GM19193 (cell line): ENCODE data around the gene DHX35.

ENCODE experiments used
- POLR2A ChIP-seq: IDR thresholded peaks from 4 replicates; pipeline ENCODE4 v1.6.1; 2011; ENCODE audit not compliant: insufficient read depth, insufficient read length; ENCODE audit errors: extremely low read depth

DHX35 gene

DNA sequence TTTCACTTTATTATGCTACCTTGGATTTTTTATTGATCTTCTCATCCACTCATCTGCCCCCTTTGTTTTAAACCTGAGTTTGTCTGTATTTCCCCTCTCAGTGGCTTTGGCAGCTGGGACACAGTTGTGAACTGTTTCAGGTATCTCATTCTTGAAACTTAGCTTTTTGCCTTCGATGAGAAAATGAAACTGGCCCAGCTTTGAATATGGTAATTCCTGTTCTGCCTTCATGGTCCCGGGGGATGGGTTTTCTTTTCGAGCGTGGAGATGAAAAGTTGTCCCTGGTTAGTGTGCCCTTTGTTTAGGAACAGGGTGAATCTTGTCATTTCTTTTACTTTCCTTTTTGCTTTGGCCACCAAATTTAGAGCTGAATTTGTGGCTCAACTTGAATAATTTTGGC lies 25.6 kb downstream of the DHX35 start:
- TF ChIP-seq POLR2A, result no peak

DNA sequence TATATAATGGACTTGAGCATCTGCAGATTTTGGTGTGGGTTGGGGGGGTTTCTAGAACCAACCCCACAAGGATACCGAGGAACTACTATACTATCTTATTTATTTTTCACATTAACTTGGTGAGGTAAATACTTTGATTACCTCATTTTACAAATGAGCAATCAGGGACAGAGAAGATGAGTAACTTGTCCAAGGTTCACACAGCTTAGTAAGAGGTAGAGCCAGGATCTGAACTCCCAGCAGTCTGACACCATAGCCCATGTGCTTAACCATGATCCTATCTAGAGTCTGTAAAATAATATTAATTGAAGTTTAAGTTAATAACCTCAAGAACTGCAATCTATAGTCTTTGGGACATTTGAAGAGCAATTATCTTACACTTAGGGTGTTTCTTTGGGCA lies 28.6 kb downstream of the DHX35 start:
- no peak for TF ChIP-seq POLR2A

DNA sequence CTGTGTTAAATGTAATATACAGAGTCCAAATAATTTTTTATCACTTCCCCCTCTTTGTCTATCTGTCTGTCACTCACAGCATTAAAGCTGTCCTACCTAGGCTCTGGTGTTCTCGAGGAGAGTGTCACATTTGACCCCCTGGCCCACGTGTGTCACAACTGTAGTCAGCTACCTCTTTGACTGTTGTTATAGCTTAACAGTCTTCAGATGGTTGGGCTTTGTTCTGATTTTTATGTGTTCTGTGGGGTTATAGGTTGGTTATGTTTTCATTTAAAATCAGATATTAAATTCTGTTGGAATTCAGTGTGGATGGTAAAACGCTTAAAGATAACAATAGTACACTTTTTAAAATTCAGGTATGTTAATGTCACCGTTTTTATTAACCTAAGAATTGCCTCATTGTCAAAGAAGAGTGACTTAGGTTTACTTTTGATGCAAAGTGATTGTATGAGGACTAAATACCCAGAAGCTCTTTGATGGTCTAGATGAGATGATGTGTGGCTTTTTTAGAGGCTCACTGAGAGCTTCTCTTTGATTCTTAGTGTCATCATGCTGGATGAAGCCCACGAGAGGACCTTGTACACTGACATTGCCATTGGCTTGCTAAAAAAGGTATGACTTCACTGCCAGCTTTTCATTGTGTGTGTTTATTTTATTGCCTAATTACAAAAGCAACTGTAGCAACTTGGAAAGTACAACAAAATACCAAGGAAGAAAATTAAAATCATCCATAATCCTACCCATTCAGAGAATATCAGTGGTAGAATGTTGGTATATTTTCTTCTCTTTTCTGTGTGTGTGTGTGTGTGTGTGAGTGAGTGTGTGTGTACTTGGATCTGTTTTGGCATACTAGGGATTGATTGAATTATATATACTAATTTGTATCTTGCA lies 29.9 kb downstream of the DHX35 start:
- no peak for TF ChIP-seq POLR2A

DNA sequence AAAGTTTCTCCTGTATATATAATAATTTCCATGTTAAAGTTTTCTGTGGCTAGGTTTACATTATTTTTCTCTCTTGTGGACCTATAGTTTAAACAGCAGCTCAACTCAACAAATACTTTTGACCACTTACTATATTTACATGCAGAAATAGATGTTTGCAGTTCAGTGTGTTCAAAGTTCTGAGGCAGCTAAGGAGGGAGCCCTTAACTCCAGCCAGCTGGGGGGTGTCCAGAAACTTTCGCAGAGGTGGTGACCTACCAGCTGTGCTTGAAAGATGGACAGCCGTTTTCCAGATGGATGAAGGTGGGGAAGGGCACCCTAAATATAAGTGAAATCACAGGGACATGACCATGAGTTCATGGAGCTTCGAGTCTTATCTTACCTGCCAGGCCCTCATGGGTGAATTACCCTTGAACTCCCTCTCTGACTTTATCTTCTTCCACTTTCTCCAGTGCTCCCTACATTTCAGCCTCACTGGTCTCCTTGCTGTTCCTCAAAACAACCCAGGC lies 33.4 kb downstream of the DHX35 start:
- no peak for TF ChIP-seq POLR2A

DNA sequence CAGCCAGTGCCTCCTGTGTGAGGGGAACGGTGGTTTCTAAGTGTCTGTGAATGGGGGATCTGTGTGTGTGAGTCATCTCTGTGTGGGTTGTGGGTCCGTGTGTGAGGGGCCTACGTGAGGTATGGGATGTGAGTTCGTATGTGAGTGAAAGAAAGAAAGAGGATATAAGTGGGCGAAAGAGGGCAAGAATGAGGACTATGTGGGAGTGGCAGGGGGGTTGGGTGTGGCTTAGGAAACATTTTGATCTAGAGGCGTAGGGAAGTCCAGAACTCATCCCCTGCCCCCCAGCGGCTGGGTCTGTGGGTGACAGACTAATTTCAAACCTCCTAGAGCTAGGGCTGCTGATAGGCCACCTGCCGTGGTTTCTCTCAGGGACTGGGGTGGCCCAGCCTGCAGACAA lies 35.5 kb downstream of the DHX35 start:
- TF ChIP-seq POLR2A, result no peak

DNA sequence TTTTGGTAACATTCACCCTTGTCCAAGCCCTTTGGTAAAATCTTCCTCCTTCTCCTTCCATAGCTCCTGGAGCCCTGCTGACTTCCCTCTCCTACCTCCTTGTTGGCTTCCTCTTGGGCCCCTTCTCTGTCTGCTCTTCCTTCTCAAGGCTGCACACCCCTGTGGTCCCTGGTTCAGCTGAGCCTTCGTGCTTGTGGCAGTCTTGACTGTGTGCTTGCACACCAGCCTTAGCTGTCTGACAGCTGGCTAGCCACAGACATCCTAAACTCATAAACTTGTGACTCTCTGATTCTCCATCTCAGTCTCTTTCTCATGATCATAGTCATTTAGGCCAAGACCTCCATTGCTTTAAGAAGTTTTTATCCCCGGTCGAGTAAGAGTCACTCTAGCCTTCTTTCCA lies 37.1 kb downstream of the DHX35 start:
- no peak for TF ChIP-seq POLR2A

DNA sequence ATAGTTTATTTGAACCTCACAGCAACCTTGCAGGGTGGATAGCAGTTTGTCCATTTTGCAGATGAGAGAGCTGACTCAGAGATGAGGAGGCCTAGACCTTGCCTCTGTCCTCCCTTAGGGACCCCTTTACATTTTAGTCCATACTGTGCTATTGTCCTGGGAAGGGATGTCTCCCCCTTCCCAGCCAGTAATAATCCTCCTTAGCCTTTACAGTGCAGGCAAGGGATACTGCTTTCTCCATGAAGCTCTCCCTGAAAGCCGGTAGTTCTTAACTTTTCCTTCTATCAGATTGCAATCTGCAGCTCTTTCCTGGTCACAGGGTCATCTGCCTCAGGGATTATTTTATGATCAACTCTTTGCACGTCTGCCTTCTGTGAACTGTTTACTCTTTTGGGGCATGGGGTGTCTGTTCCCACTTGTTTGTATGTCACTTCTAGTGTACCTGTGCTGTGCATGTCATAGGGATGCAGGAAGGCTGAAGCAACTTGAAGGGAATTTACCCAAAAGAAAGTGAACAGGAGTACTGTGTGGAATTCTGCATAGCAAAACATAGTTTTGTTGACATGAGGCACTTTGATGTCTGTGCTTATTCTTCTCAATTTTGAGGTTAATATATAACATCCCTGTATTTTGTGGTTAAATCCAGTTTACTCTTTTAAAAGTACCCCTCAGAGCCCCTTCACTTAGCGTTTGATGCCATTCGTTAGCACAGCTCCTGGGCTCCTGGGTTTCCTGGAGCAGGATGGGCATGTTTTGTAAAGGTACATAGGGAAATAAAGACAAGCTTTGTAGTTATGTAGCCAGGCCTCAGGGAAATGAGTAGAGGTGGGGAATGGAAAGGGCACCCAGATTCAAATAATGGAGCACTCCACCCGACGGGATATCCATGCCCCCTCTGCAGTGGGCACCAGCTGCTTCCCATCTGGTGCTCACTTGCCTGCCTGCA lies 38.1 kb downstream of the DHX35 start:
- TF ChIP-seq POLR2A, result no peak

DNA sequence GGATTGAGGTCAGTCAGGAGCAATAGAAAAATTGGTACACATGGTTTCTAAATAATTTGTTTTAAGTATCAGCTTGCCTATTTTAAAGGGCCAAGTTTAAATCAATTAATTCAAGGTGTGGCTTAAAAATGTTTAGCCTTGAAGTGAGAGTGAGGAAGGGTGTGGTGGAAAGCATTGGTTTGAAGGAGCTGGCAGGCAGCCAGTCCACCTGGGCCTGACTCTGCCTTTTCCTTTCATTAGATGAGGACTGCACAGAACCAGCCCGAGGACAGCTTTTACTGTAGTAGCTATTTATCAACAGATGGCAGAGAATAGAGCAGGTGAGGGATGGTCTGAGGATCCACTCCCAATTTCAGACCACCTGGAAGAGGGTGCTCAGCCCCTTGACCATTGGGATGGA lies 42.4 kb downstream of the DHX35 start:
- no peak for TF ChIP-seq POLR2A

DNA sequence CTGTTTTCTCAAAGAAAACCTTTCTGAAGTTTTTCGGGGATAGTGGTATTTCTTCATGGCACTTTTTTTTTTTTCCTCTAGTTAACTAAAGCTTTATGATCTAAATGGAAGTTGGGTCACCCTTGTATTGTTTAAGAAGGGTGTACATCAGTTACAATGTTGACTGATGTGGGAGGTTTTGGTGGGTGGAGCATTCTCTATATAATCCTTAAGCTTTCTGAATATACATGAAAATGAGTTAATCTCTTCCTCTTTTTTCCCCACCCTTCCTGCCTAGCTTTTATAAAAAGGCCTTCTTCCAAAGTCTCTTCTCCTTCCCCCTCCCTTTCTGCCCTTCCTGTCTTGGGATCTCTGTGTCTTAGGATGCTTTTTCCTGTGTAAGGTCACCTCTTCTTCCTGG lies 47.2 kb downstream of the DHX35 start:
- no peak for TF ChIP-seq POLR2A

DNA sequence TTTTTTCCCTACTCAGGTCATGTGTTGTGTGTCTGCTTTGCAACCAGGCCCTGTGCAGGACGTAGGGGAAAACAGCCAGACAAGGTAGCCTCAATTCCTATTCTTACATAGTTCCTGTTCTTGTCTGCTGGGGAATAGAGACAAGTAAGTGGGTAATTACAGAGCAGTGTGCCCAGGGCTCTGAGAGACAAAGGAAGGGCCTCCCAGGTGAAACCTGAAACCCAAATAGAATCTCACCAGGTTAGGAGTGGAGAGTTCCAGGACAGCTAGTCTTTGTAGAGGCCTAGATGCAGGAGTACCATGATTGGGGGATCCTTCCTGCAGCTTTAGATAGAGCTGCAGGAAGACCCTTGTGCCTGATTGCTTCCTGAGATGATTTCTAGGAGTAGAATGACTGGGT lies 48.4 kb downstream of the DHX35 start:
- no peak for TF ChIP-seq POLR2A

DNA sequence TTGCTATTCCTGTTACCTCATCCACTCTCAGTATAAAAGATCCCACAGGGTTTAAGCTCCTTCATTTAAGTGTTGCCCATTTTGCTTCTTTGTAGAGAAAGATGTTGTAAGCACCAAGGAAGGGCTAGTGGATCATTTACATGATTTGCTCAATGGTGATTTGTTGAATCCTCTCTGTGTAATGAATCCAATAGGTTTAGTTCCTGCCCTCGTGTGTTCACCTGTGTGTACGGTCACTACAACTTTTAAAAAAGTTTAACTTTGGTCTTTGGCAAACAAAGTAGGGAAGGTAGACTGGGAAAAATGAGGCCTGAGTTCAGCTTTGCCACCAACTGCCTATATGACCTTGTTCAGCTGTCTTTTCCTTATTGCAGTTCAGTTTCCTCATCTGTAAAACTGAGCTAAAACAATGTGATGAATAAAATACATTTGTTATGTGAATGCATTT lies 51.5 kb downstream of the DHX35 start:
- TF ChIP-seq POLR2A, result no peak

DNA sequence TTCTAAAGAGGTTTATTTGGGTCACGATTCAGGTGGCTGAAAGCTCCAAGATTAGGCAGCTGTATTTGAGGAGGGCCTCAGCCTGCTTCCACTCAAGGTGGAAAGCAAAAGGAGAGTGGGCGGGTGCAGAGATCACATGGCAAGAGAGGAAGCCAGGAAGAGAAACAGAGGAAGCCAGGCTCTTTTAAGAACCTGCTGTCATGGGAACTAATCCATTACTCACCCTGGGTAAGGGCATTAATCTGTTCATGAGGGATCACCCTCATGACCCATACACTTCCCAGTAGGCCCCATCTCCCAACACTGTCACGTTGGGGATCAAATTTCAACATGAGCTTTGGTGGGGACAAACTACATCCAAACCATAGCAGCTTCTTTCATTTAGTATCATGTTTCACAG lies 53.9 kb downstream of the DHX35 start:
- TF ChIP-seq POLR2A, result no peak

DNA sequence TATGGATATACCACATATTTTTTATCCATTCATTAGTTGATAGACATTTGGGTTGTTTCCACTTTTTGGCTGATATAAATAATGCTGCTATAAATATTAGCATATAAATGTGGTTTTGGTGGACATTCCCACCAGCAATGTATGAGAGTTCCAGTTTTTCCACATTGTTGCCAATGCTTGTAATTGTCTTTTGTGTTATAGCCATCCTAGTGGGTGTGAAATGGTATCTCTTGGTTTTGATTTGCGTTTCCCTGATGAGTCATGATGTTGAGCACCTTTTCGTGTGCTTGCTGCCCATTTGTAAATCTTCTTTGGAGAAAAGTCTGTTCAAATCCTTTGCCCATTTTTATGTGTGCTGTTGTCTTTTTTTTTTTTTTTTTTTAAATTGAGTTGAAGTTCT lies 54.4 kb downstream of the DHX35 start:
- TF ChIP-seq POLR2A, result no peak

DNA sequence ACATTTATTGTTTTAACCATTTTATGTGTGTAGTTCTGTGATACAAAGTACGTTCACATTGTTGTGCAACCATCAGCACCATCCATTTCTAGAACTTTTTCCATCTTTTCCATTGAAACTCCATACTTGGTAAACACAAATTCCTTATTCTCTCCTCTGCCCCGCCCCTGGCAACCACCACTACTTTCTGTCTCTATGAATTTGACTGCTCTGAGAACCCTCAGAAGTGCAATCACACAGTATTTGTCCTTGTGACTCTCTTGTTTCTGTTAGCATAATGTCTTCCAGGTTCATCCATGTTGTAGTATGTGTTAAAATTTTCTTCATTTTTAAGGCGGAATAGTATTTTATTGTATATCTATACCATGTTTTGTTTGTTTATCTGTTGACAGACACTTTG lies 56.9 kb downstream of the DHX35 start:
- no peak for TF ChIP-seq POLR2A

DNA sequence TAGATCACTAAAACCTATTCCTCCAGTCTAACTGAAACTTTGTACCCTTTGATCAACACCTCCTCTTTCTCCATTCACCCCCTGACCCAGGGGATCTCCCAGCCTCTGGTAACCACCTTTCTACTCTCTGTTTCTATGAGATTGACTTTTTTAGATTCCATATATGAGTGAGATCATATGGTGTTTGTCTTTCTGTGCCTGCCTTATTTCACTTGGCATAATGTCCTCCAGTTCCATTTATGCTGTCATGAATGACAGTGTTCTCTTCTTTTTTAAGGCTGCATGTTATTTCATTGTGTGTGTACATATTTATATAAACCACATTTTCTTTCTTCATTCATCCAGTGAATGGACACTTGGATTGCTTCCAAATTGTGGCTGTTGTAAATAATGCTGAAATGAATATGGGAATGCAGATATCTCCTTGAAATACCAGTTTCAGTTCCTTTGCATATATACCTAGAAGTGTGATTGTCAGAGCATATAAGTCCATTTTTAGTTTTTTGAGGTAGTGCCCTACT lies 57.7 kb downstream of the DHX35 start:
- TF ChIP-seq POLR2A, result no peak

DNA sequence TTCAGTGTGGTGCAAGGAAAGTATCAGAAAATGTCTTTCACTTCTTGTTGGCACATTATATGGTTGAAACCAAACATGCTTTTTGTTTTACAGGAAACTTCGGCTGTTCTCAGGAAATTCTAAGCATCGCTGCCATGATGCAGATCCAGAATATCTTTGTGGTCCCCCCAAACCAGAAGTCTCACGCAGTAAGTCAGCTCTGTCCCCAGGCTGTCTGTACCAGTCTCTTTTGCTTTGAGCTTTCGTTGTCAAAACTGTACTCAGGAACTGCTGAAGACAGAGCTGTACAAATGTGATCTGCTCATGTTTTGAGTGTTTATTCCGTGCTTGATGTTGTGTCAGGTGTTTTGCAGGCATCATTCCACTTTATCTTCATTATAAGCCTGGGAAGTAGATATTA lies 59.6 kb downstream of the DHX35 start:
- TF ChIP-seq POLR2A, result no peak

DNA sequence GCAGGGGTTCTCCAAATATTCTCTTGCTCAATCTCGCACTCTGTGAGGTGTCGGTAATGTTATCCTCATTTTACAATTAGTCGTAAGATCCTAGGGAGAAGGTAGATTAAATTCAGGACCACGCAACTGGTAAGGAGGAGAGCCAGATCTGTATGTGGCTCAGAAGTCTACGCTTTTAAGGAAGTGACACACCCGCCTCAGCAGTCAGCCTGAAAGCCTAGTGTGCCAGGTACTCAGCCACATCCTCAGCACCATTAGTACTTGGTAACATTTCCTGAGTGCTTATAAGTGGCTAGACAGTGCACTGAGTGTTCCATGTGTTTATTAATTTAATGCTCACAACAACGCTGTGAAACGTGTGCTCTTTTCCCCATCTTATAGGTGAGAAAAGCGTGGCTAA lies 63.7 kb downstream of the DHX35 start:
- no peak for TF ChIP-seq POLR2A
